GM21576 (cell line): Measurements from ENCODE around the gene FOCAD.

Experiments
- ATAC-seq: cut with Tn5 transposase; IDR thresholded peaks from one replicate; pipeline ENCODE4 v1.9.1; 2021; ENCODE audit warnings: mild to moderate bottlenecking, moderate library complexity; ENCODE audit not compliant: unreplicated experiment

FOCAD gene

GRCh38 chr9:20788526-20789451 lies 104.7 kb downstream of the FOCAD start:
- no peak for ATAC-seq

GRCh38 chr9:20790721-20791120 lies 106.7 kb downstream of the FOCAD start:
- no peak for ATAC-seq

- no peak for ATAC-seq
Measured at GRCh38 chr9:20791682-20792081, 107.6 kb downstream of the FOCAD start.

- ATAC-seq = no peak
Measured at GRCh38 chr9:20804489-20805250, 120.6 kb downstream of the FOCAD start.

- ATAC-seq = no peak
Measured at GRCh38 chr9:20805766-20806165, 121.7 kb downstream of the FOCAD start.

GRCh38 chr9:20808002-20808401 lies 123.9 kb downstream of the FOCAD start:
- no peak for ATAC-seq

- no peak for ATAC-seq
Measured at GRCh38 chr9:20811872-20812271, 127.8 kb downstream of the FOCAD start.

- ATAC-seq = no peak
Measured at GRCh38 chr9:20815923-20816703, 132.1 kb downstream of the FOCAD start.

- ATAC-seq = no peak
Measured at GRCh38 chr9:20823051-20823450, 139.0 kb downstream of the FOCAD start.

GRCh38 chr9:20831028-20831427 lies 147.0 kb downstream of the FOCAD start:
- no peak for ATAC-seq

- no peak for ATAC-seq
Measured at GRCh38 chr9:20832775-20833174, 148.7 kb downstream of the FOCAD start.

GRCh38 chr9:20835377-20836286 lies 151.6 kb downstream of the FOCAD start:
- no peak for ATAC-seq

GRCh38 chr9:20837166-20837565 lies 153.1 kb downstream of the FOCAD start:
- no peak for ATAC-seq

GRCh38 chr9:20838218-20838617 lies 154.2 kb downstream of the FOCAD start:
- ATAC-seq = no peak

- ATAC-seq = no peak
Measured at GRCh38 chr9:20844916-20845315, 160.9 kb downstream of the FOCAD start.

- ATAC-seq = no peak
Measured at GRCh38 chr9:20848490-20848889, 164.4 kb downstream of the FOCAD start.

- no peak for ATAC-seq
Measured at GRCh38 chr9:20853866-20854265, 169.8 kb downstream of the FOCAD start.

GRCh38 chr9:20854444-20854843 lies 170.4 kb downstream of the FOCAD start:
- ATAC-seq = no peak

GRCh38 chr9:20863945-20864344 lies 179.9 kb downstream of the FOCAD start:
- ATAC-seq = no peak

- no peak for ATAC-seq
Measured at GRCh38 chr9:20865347-20865746, 181.3 kb downstream of the FOCAD start.
